Body of pancreas (tissue), 4 donors: ENCODE measurements around the gene LMAN2. TPM values are rescaled to one million over a fixed set of nuclear protein-coding genes. Genes with fewer than 3 reads are reported as not detected.

ENCODE experiments used
- ATAC-seq: fragments of 150-250 bp; one replicate; pipeline ENCODE4 v1.9.1; 2016
- DNase-seq, 4 donors: peaks; one replicate each; pipeline ENCODE4 v3.0.0-alpha.2; 2019
- H3K27ac ChIP-seq, 4 donors: fragments of 200-600 bp; sonication (generic); 1 replicate in 3 of 4; 2 replicates in 1 of 4; pipeline versions ENCODE4 v1.5.1 to v1.6.1; 2016 to 2019; ENCODE audit warnings: mild to moderate bottlenecking in 1 of 4, mixed read lengths in 1 of 4, moderate library complexity in 1 of 4
- H3K27me3 ChIP-seq, 2 donors: fragments of 200-600 bp; sonication (generic); one replicate each; pipeline ENCODE4 v1.6.0; 2016; ENCODE audit warnings: mild to moderate bottlenecking in 1 of 2
- H3K36me3 ChIP-seq, 2 donors: fragments of 200-600 bp; sonication (generic); replicated peaks in 1 of 2; 2 replicates each; pipeline ENCODE4 v1.5.1; 2016; ENCODE audit warnings: low read depth in 2 of 2; ENCODE audit not compliant: insufficient read depth in 1 of 2
- H3K4me1 ChIP-seq: fragments of 200-600 bp; sonication (generic); one replicate; pipeline ENCODE4 v1.6.0; 2016
- H3K4me3 ChIP-seq, 2 donors: fragments of 200-600 bp; sonication (generic); 1 replicate in 1 of 2; 2 replicates in 1 of 2; pipeline ENCODE4 v1.5.1; 2016 to 2019
- H3K9me3 ChIP-seq, 3 donors: fragments of 200-600 bp; sonication (generic); 1 replicate in 2 of 3; 2 replicates in 1 of 3; pipeline ENCODE4 v1.5.1; 2016
- CTCF ChIP-seq, 7 experiments: fragments of 450-650 bp in 4 of 7; fragments of 200-600 bp in 3 of 7; sonication (generic) in 3 of 7; IDR thresholded peaks; one replicate each; pipeline ENCODE4 v1.5.1; 2016 to 2019; ENCODE audit warnings: antibody characterized with exemption in 7 of 7
- POLR2A ChIP-seq, 3 donors: fragments of 450-650 bp; IDR thresholded peaks; one replicate each; pipeline ENCODE4 v1.6.1; 2016; ENCODE audit warnings: antibody characterized with exemption in 3 of 3, mild to moderate bottlenecking in 2 of 3
- WGBS, 2 donors: methylation state at CpG; one replicate each; pipeline ENCODE4 v1.1.5; 2017; 5-methylcytosine and 5-hydroxymethylcytosine counted together
- intact Hi-C: fragments of 100-400 bp; cut with DNase I; formaldehyde crosslinking; loops from one replicate; pipeline ENCODE4 v1.15.1; 2023
- total RNA-seq, 2 donors: library from RNA; depleted of rRNA; stranded (reverse); fragments of >200 nt; gene quantifications; one replicate each; pipeline ENCODE4 v1.1.0, GENCODE V29; 2016

LMAN2 gene
- total RNA-seq, 2 donors from 2014 or later = 218 to 227 TPM

- Histone ChIP-seq H3K4me3 (no peak overlapping the region), H3K27me3 (no peaks in the 10 kb centered on the region), H3K4me1 (peaks cover 47% of the 10 kb centered on the region), H3K9me3 (no peaks in the 10 kb centered on the region), H3K36me3 (no peaks in the 10 kb centered on the region), H3K27ac (peak overlapping the region; percentile 18 to 64 (median 56))
- TF ChIP-seq CTCF (IDR thresholded peaks at IDR 0.05) (no peak), POLR2A (IDR thresholded peaks at IDR 0.05) (no peak)
- DNase-seq (peak in 1 of 4 donors; percentile 40), ATAC-seq (peak; percentile 60)
- WGBS, 2 donors = 42 to 50% methylated on average over 1 of the region's 1 CpG
- intact Hi-C loops = no loop called here
These were observed 25.5 kb downstream of the LMAN2 start for GRCh38 chr5:177325868-177326381.

GRCh38 chr5:177320879-177321278 is 30.6 kb downstream of the LMAN2 start:
- H3K27ac ChIP-seq = no peak overlapping the region
- peaks cover 22% of the 10 kb centered on the region for H3K4me1 ChIP-seq
- no peak for TF ChIP-seq CTCF (IDR thresholded peaks at IDR 0.05)
- no peak for TF ChIP-seq POLR2A (IDR thresholded peaks at IDR 0.05)
- H3K36me3 ChIP-seq = no peaks in the 10 kb centered on the region
- peak in 1 of 4 donors; percentile 51 for DNase-seq
- ATAC-seq = no peak
- intact Hi-C loops = loop anchor here (5.0 kb wide), 1 partner anchor 36 kb away; the partner anchor contains the start of gene RGS14
- WGBS, 2 donors = 67 to 96% methylated on average over 5 to 7 of the region's 7 CpGs
- no peaks in the 10 kb centered on the region for H3K9me3 ChIP-seq
- H3K4me3 ChIP-seq = no peak overlapping the region
- no peaks in the 10 kb centered on the region for H3K27me3 ChIP-seq

- no peaks in the 10 kb centered on the region for H3K36me3 ChIP-seq
- H3K4me1 ChIP-seq = peaks cover 14% of the 10 kb centered on the region
- no peaks in the 10 kb centered on the region for H3K9me3 ChIP-seq
- intact Hi-C loops = loop anchor here (5.0 to 10.0 kb wide), 2 partner anchors 37 to 155 kb away; partner anchors contain the start of genes DBN1 and RGS14
- H3K27me3 ChIP-seq = no peaks in the 10 kb centered on the region
- no peak overlapping the region for H3K4me3 ChIP-seq
- no peak for DNase-seq
- TF ChIP-seq CTCF (IDR thresholded peaks at IDR 0.05) = no peak
- no peak for TF ChIP-seq POLR2A (IDR thresholded peaks at IDR 0.05)
- no peak overlapping the region for H3K27ac ChIP-seq
- WGBS, 2 donors = 84 to 93% methylated on average over 10 to 14 of the region's 14 CpGs
- ATAC-seq = no peak
These were observed 31.4 kb downstream of the LMAN2 start for GRCh38 chr5:177319913-177320588.

GRCh38 chr5:177317959-177318377 is 33.5 kb downstream of the LMAN2 start:
- ATAC-seq (peak; percentile 92), DNase-seq (peak; percentile 89 to 92 (median 90))
- no peaks in the 10 kb centered on the region for H3K9me3 ChIP-seq
- no peaks in the 10 kb centered on the region for H3K27me3 ChIP-seq
- H3K4me1 ChIP-seq = peaks cover 14% of the 10 kb centered on the region
- H3K27ac ChIP-seq = peak overlapping the region in 3 of 4 donors; percentile 6 to 26 (median 13)
- intact Hi-C loops = loop anchor here (10.0 kb wide), 1 partner anchor 157 kb away; the partner anchor contains the start of gene DBN1
- TF ChIP-seq POLR2A (IDR thresholded peaks at IDR 0.05) = no peak
- TF ChIP-seq CTCF (IDR thresholded peaks at IDR 0.05) = peak; percentile 77 to 97 (median 93)
- H3K4me3 ChIP-seq = no peak overlapping the region
- H3K36me3 ChIP-seq = no peaks in the 10 kb centered on the region
- WGBS, 2 donors = 10 to 14% methylated on average over 7 of the region's 7 CpGs
